NCI-H1930 (cell line): ENCODE measurements around the gene PI4KA.
"Not testable (repeated sequence)": the region's sequence is repeated elsewhere in the genome, so short reads cannot be mapped to it uniquely, and the experiment has no call there.

ENCODE experiments used
- DNase-seq, 2 experiments: peaks; one replicate each; lab custom pipeline; 2025; lab: John Stamatoyannopoulos, UW

PI4KA gene

GRCh38 chr22:20664594-20664959, 194.0 kb downstream of the PI4KA start:
- no peak for DNase-seq

- no peak for DNase-seq
Observed at GRCh38 chr22:20663941-20664593, 194.5 kb downstream of the PI4KA start.

GRCh38 chr22:20663137-20663828, 195.3 kb downstream of the PI4KA start:
- no peak for DNase-seq

- DNase-seq: not testable (repeated sequence)
Observed at GRCh38 chr22:20662524-20663036, 196.0 kb downstream of the PI4KA start.

GRCh38 chr22:20661473-20661872, 197.1 kb downstream of the PI4KA start:
- DNase-seq: no peak

- no peak for DNase-seq
Observed at GRCh38 chr22:20660441-20661054, 198.1 kb downstream of the PI4KA start.

- no peak for DNase-seq
Observed at GRCh38 chr22:20659920-20660319, 198.7 kb downstream of the PI4KA start.

GRCh38 chr22:20659258-20659657, 199.4 kb downstream of the PI4KA start:
- DNase-seq: no peak

- DNase-seq: no peak
Observed at GRCh38 chr22:20658433-20659222, 200.0 kb downstream of the PI4KA start.

GRCh38 chr22:20657963-20658362, 200.6 kb downstream of the PI4KA start:
- no peak for DNase-seq
